OCI-LY3 (cell line): Measurements from ENCODE around the gene ABLIM2.

Experiments
- H2AFZ ChIP-seq: fragments of 200-600, 300-600 bp; shearing (Covaris generic); 2 replicates; pipeline ENCODE4 v1.6.0; 2014; ENCODE audit warnings: antibody characterized with exemption, low read depth, low read length
- H3K27ac ChIP-seq: fragments of 200-600, 300-600 bp; sonication (generic); 2 replicates; pipeline ENCODE4 v1.5.1; 2014; ENCODE audit warnings: mild to moderate bottlenecking, low read length, moderate library complexity, mixed read lengths
- H3K27me3 ChIP-seq: fragments of 200-600, 300-600 bp; sonication (generic); 2 replicates; pipeline ENCODE4 v1.6.1; 2014; ENCODE audit warnings: low read depth, low read length, mixed read lengths
- H3K36me3 ChIP-seq: fragments of 200-600, 300-600 bp; sonication (generic); replicated peaks from 2 replicates; pipeline ENCODE3; 2014; ENCODE audit warnings: low read depth, low read length, mixed read lengths
- H3K4me1 ChIP-seq: fragments of 300-600, 200-600 bp; sonication (generic); 2 replicates; pipeline ENCODE4 v1.6.1; 2014; ENCODE audit warnings: low read length, mixed read lengths
- H3K4me2 ChIP-seq: fragments of 200-600, 300-600 bp; sonication (generic); 2 replicates; pipeline ENCODE4 v1.6.1; 2014; ENCODE audit warnings: low read length, mixed read lengths
- H3K4me3 ChIP-seq: fragments of 300-600, 200-600 bp; sonication (generic); 2 replicates; pipeline ENCODE4 v1.5.1; 2014; ENCODE audit warnings: antibody characterized with exemption, mild to moderate bottlenecking, low read length, moderate library complexity
- H3K79me2 ChIP-seq: fragments of 300-600, 200-600 bp; shearing (Covaris generic); 2 replicates; pipeline ENCODE4 v1.6.1; 2014; ENCODE audit warnings: mild to moderate bottlenecking, low read length, mixed read lengths
- H3K9ac ChIP-seq: fragments of 300-600, 200-600 bp; shearing (Covaris generic); 2 replicates; pipeline ENCODE4 v1.6.0; 2014; ENCODE audit warnings: mild to moderate bottlenecking, low read length, moderate library complexity
- H3K9me3 ChIP-seq: fragments of 200-600, 300-600 bp; shearing (Covaris generic); 2 replicates; pipeline ENCODE4 v1.6.1; 2014; ENCODE audit warnings: low read length, mixed read lengths; ENCODE audit not compliant: insufficient read depth
- H4K20me1 ChIP-seq: fragments of 200-600, 300-600 bp; sonication (generic); 2 replicates; pipeline ENCODE4 v1.6.1; 2016; ENCODE audit warnings: low read length, mixed read lengths; ENCODE audit not compliant: insufficient read depth
- CTCF ChIP-seq: fragments of 200-600, 300-600 bp; sonication (generic); IDR thresholded peaks from 2 replicates; pipeline ENCODE4 v1.5.1; 2014; ENCODE audit warnings: antibody characterized with exemption, low read length, low read depth
- EZH2phosphoT487 ChIP-seq: fragments of 200-600 bp; shearing (Covaris generic); IDR thresholded peaks from 2 replicates; pipeline ENCODE4 v1.6.1; 2018; ENCODE audit warnings: antibody characterized with exemption, mixed run types, low read depth

Gene ABLIM2

GRCh38 chr4:8127051-8127826, 31.4 kb downstream of the ABLIM2 start:
- Histone ChIP-seq H3K27ac (no peak overlapping the region), H2AFZ (no peak overlapping the region), H3K9me3 (no peaks in the 10 kb centered on the region), H3K4me3 (no peak overlapping the region), H3K27me3 (peaks cover 8% of the 10 kb centered on the region), H4K20me1 (no peaks in the 10 kb centered on the region), H3K4me2 (no peak overlapping the region), H3K79me2 (no peaks in the 10 kb centered on the region), H3K4me1 (no peaks in the 10 kb centered on the region), H3K36me3 (no peaks in the 10 kb centered on the region), H3K9ac (no peak overlapping the region)
- no peak for TF ChIP-seq CTCF
- TF ChIP-seq EZH2phosphoT487 = no peak

- Histone ChIP-seq H3K4me1 (no peaks in the 10 kb centered on the region), H3K9me3 (no peaks in the 10 kb centered on the region), H3K27me3 (peaks cover 8% of the 10 kb centered on the region), H3K36me3 (no peaks in the 10 kb centered on the region), H4K20me1 (no peaks in the 10 kb centered on the region), H3K27ac (no peak overlapping the region), H3K4me3 (no peak overlapping the region), H3K4me2 (no peak overlapping the region), H2AFZ (no peak overlapping the region), H3K9ac (no peak overlapping the region), H3K79me2 (no peaks in the 10 kb centered on the region)
- TF ChIP-seq EZH2phosphoT487 (no peak), CTCF (no peak)
Measured at GRCh38 chr4:8126523-8126922, 32.1 kb downstream of the ABLIM2 start.

DNA sequence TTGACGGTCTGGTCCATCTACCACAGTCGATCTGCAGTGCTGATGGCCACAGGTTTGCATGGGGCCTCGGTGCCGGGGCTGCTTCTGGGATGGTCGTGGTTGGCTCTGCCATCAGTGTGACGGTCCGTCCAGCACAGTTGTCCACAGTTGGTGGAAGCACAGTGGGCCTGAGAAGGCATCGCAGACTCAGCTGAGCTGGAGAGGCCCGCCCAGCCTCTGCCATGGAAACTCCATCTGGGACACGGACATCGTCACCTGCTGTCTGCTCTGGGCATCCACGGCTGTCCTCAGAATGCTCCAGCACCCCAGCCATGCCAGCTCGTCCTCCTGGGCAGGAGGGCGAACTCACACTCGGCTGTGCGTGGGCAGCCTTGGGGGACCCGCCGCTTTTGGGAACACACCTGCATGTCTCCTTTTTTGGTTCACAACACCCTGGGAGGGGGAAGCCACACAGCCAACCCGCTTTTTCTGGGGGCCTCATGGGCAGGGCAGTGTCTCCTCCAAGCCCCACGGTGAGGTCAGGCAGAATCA, 33.0 kb downstream of the ABLIM2 start:
- no peak overlapping the region for H3K4me2 ChIP-seq
- H3K27ac ChIP-seq = no peak overlapping the region
- H4K20me1 ChIP-seq = no peaks in the 10 kb centered on the region
- H3K27me3 ChIP-seq = peaks cover 8% of the 10 kb centered on the region
- H3K36me3 ChIP-seq = no peaks in the 10 kb centered on the region
- H3K9ac ChIP-seq = no peak overlapping the region
- no peak overlapping the region for H3K4me3 ChIP-seq
- H3K79me2 ChIP-seq = no peaks in the 10 kb centered on the region
- no peak for TF ChIP-seq EZH2phosphoT487
- TF ChIP-seq CTCF = no peak
- no peak overlapping the region for H2AFZ ChIP-seq
- H3K4me1 ChIP-seq = no peaks in the 10 kb centered on the region
- H3K9me3 ChIP-seq = no peaks in the 10 kb centered on the region

- H3K4me2 ChIP-seq = no peak overlapping the region
- TF ChIP-seq EZH2phosphoT487 = no peak
- TF ChIP-seq CTCF = no peak
- peaks cover 8% of the 10 kb centered on the region for H3K27me3 ChIP-seq
Measured at GRCh38 chr4:8123870-8124269, 34.7 kb downstream of the ABLIM2 start.

More at GRCh38 chr4:8123870-8124269, 34.7 kb downstream of the ABLIM2 start:
- no peak overlapping the region for H3K4me3 ChIP-seq
- H2AFZ ChIP-seq = no peak overlapping the region
- no peak overlapping the region for H3K27ac ChIP-seq
- no peaks in the 10 kb centered on the region for H3K36me3 ChIP-seq
- no peaks in the 10 kb centered on the region for H4K20me1 ChIP-seq
- H3K9ac ChIP-seq = no peak overlapping the region
- H3K79me2 ChIP-seq = no peaks in the 10 kb centered on the region
- H3K4me1 ChIP-seq = no peaks in the 10 kb centered on the region
- H3K9me3 ChIP-seq = no peaks in the 10 kb centered on the region
